A673 (cell line): ENCODE measurements around the gene GBX2. TPM values are rescaled to one million over a fixed set of nuclear protein-coding genes. Genes with fewer than 3 reads are reported as not detected.

ENCODE experiments used
- BruUV-seq: library from RNA; stranded (reverse); fragments of 400-500 nt; replicated peaks from 2 replicates; lab custom pipeline; 2021; lab: Mats Ljungman, UMichigan
- CTCF ChIA-PET: fragments of 300-600 bp; sonication (Branson Sonifier 250); formaldehyde crosslinking; loops from one replicate; lab custom pipeline; 2022; ENCODE audit warnings: antibody characterized with exemption; lab: Charles Lee
- POLR2A ChIA-PET: fragments of 300-600 bp; sonication (Branson Sonifier 250); formaldehyde crosslinking; loops from one replicate; lab custom pipeline; 2022; ENCODE audit warnings: antibody characterized with exemption; ENCODE audit not compliant: low non-redundant PET; lab: Charles Lee
- DNase-seq: peaks from one replicate; pipeline ENCODE4 v3.0.0-alpha.2; 2015; ENCODE audit warnings: low spot score
- H3K27ac ChIP-seq: fragments of 200-600 bp; sonication (generic); 2 replicates; pipeline ENCODE4 v1.5.1; 2016; ENCODE audit warnings: mixed run types, low read depth, mild to moderate bottlenecking, mixed read lengths, antibody characterized with exemption, low read length; ENCODE audit not compliant: poor library complexity, severe bottlenecking
- H3K27me3 ChIP-seq: fragments of 200-600 bp; sonication (generic); replicated peaks from 2 replicates; pipeline ENCODE4 v1.6.1; 2017; ENCODE audit warnings: mixed run types, low read depth, mild to moderate bottlenecking, mixed read lengths, antibody characterized with exemption, low read length; ENCODE audit not compliant: insufficient read depth, poor library complexity
- H3K36me3 ChIP-seq: fragments of 200-600 bp; sonication (generic); 2 replicates; pipeline ENCODE4 v1.6.1; 2016; ENCODE audit warnings: mixed run types, mild to moderate bottlenecking, mixed read lengths, antibody characterized with exemption, low read length; ENCODE audit not compliant: insufficient read depth, poor library complexity, severe bottlenecking
- H3K4me1 ChIP-seq: fragments of 200-600 bp; sonication (generic); 2 replicates; pipeline ENCODE4 v1.6.1; 2017; ENCODE audit warnings: mixed run types, mild to moderate bottlenecking, mixed read lengths, antibody characterized with exemption, low read length; ENCODE audit not compliant: insufficient read depth, poor library complexity, severe bottlenecking
- H3K4me3 ChIP-seq: fragments of 200-600 bp; sonication (generic); 2 replicates; pipeline ENCODE4 v1.5.1; 2016; ENCODE audit warnings: low read depth, mixed run types, mild to moderate bottlenecking, mixed read lengths, low read length; ENCODE audit not compliant: poor library complexity, severe bottlenecking
- H3K9me3 ChIP-seq: fragments of 200-600 bp; sonication (generic); 2 replicates; pipeline ENCODE4 v1.6.1; 2016; ENCODE audit warnings: mixed run types, low read depth, mild to moderate bottlenecking, mixed read lengths, antibody characterized with exemption, low read length; ENCODE audit not compliant: poor library complexity, severe bottlenecking
- EZH2 ChIP-seq: fragments of 200-600 bp; sonication (generic); IDR thresholded peaks from 2 replicates; pipeline ENCODE4 v1.6.1; 2017; ENCODE audit warnings: borderline replicate concordance, low read depth, mild to moderate bottlenecking, mixed read lengths, antibody characterized with exemption, low read length; ENCODE audit not compliant: poor library complexity, severe bottlenecking
- intact Hi-C: fragments of 100-400 bp; cut with micrococcal nuclease; formaldehyde crosslinking; loops from one replicate; pipeline ENCODE4 v1.10.0; 2022; ENCODE audit not compliant: unreplicated experiment
- total RNA-seq: library from RNA; stranded (reverse); gene quantifications from 2 replicates; pipeline ENCODE4 v1.2.3, GENCODE V29; 2021
- TF ChIP-seq, protein P1 (sequence below): fragments of 300-800, 200-600 bp; sonication (generic); conservative IDR thresholded peaks from 2 replicates; pipeline ENCODE4 v1.5.1; 2017; ENCODE audit warnings: low read depth, mild to moderate bottlenecking, antibody characterized with exemption, low read length, moderate library complexity, mixed read lengths

Gene GBX2
- total RNA-seq, 1 experiment from 2014 or later: not detected

DNA sequence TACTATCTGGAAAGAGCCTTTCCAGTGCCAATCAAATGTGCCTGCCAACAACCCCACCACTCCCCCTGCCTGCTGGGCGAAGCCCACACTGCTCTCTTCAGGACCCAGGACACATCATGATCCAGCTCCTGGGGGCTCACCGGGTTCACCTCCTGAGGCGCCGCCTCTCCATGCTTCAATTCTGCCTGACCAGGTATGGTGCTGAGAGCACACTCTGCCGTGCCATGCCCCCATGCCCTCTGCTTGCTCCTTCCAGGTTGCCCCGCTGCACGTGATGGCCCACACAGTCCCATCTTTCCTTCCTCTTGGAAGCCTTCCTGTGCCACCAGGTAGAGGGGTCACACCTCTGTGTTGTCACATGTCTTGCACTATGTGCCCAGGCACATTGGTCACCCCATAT is 48.5 kb upstream of the GBX2 start:
- Histone ChIP-seq H3K9me3 (no peaks in the 10 kb centered on the region), H3K27me3 (peaks cover 55% of the 10 kb centered on the region), H3K4me3 (no peak overlapping the region), H3K36me3 (no peaks in the 10 kb centered on the region), H3K27ac (no peak overlapping the region), H3K4me1 (no peaks in the 10 kb centered on the region)
- DNase-seq: no peak
- POLR2A ChIA-PET: no interaction called here
- TF ChIP-seq, protein P1, sequence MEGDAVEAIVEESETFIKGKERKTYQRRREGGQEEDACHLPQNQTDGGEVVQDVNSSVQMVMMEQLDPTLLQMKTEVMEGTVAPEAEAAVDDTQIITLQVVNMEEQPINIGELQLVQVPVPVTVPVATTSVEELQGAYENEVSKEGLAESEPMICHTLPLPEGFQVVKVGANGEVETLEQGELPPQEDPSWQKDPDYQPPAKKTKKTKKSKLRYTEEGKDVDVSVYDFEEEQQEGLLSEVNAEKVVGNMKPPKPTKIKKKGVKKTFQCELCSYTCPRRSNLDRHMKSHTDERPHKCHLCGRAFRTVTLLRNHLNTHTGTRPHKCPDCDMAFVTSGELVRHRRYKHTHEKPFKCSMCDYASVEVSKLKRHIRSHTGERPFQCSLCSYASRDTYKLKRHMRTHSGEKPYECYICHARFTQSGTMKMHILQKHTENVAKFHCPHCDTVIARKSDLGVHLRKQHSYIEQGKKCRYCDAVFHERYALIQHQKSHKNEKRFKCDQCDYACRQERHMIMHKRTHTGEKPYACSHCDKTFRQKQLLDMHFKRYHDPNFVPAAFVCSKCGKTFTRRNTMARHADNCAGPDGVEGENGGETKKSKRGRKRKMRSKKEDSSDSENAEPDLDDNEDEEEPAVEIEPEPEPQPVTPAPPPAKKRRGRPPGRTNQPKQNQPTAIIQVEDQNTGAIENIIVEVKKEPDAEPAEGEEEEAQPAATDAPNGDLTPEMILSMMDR: no peak
- TF ChIP-seq EZH2: no peak
- CTCF ChIA-PET: no interaction called here
- no TSS peak for BruUV-seq
- intact Hi-C loops: no loop called here

DNA sequence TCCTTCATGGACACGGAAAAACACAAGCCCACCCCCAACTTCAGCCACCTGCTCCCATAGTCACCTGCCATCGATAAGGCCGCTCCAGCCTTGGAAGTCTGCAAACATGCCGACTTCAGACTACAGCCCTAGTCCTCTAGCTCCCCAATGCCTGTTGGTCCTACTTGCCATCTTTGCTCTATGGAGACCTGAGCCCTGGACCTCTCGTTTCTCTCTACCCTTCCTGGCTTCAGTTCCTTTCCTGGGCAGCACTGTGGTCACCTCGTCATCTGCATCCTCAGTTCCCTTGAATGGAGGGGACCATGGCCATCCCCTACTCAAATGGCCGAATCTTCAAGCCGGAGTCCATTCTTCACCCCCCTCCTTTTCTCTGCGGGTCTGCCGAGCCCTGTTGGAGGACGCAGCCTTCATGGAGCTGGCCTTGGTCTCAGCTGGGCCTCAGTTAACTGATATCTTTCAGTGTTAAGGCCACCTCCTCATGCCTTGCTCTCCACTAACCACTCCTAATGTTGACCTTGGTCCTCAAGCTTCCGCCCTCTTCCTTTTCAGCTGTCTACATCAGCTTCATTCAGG is 47.7 kb upstream of the GBX2 start:
- no peak overlapping the region for H3K4me3 ChIP-seq
- BruUV-seq: no TSS peak
- H3K36me3 ChIP-seq: no peaks in the 10 kb centered on the region
- H3K4me1 ChIP-seq: no peaks in the 10 kb centered on the region
- DNase-seq: no peak
- ChIA-PET CTCF (no interaction called here), POLR2A (interaction anchor here (0.6 kb wide), 1 partner anchor 1343 kb away, joined by 3 read pairs; no protein-coding TSS in a partner anchor)
- no peak overlapping the region for H3K27ac ChIP-seq
- intact Hi-C loops: no loop called here
- H3K9me3 ChIP-seq: no peaks in the 10 kb centered on the region
- TF ChIP-seq, protein P1: no peak
- no peak for TF ChIP-seq EZH2
- peaks cover 63% of the 10 kb centered on the region for H3K27me3 ChIP-seq

DNA sequence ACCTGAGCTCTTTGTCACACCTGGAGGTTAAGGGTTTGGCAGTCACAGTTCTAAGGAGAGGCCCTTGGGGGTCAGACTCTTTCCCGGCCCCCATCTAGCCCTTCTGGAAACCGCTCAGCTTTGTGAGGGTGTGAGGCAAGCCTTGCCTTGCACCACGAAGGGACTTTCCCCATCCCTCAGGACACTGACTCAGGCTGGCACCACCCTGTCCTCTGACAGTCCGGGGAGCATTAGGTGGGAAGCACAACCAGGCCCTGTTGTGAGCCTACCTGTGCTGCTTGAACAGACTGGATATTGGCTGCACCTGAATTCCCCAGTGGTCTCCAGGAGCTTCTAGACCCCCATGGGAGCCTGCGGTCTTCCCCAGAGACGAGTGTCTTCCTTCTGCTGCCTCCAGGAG is 47.0 kb upstream of the GBX2 start:
- ChIA-PET CTCF (no interaction called here), POLR2A (interaction anchor here (0.7 kb wide), 1 partner anchor 13 kb away, joined by 5 read pairs; no protein-coding TSS in a partner anchor)
- DNase-seq: no peak
- no peaks in the 10 kb centered on the region for H3K9me3 ChIP-seq
- intact Hi-C loops: no loop called here
- TF ChIP-seq, protein P1: no peak
- no peak for TF ChIP-seq EZH2
- peaks cover 66% of the 10 kb centered on the region for H3K27me3 ChIP-seq
- no peak overlapping the region for H3K4me3 ChIP-seq
- no peak overlapping the region for H3K27ac ChIP-seq
- no peaks in the 10 kb centered on the region for H3K36me3 ChIP-seq
- no TSS peak for BruUV-seq
- no peaks in the 10 kb centered on the region for H3K4me1 ChIP-seq
